ENCODE measurements around the gene SLC4A3. TPM values are rescaled to one million over a fixed set of nuclear protein-coding genes. Genes with fewer than 3 reads are reported as not detected.

SLC4A3 gene
- total and polyA plus RNA-seq, 2 donors (not counting 3 experiments of a cell fraction or from before 2014, with no cell fraction given) = 0.29 to 0.35 TPM

DNA sequence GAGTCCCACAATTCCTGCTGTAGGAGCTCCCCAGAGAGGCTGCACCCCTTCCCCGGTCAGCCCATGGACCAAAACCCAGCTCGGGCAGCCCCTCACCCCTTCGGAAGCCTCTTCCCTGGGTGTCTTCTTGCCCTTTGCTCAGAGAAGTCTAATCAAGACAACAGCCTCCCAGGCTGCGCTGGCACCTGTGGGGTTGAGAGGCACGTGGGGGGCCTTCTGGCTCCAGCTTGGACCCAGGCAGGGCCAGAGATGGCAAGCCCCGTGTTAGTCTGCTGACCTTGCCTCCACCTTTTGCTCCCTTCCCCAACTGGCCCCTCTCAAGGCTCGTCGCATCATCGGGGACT is 10.4 kb downstream of the SLC4A3 start:
- no peak for FAIRE-seq
- TF ChIP-seq, protein P1, sequence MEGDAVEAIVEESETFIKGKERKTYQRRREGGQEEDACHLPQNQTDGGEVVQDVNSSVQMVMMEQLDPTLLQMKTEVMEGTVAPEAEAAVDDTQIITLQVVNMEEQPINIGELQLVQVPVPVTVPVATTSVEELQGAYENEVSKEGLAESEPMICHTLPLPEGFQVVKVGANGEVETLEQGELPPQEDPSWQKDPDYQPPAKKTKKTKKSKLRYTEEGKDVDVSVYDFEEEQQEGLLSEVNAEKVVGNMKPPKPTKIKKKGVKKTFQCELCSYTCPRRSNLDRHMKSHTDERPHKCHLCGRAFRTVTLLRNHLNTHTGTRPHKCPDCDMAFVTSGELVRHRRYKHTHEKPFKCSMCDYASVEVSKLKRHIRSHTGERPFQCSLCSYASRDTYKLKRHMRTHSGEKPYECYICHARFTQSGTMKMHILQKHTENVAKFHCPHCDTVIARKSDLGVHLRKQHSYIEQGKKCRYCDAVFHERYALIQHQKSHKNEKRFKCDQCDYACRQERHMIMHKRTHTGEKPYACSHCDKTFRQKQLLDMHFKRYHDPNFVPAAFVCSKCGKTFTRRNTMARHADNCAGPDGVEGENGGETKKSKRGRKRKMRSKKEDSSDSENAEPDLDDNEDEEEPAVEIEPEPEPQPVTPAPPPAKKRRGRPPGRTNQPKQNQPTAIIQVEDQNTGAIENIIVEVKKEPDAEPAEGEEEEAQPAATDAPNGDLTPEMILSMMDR (IDR thresholded peaks at IDR 0.05; ENCODE audit: extremely low read depth in 1 of 2, insufficient read depth in 1 of 2, low read depth in 1 of 2, low read length in 2 of 2) = no peak
- TF ChIP-seq POLR2A (IDR thresholded peaks at IDR 0.05; ENCODE audit: low read depth, low read length) (no peak), GATA2 (IDR thresholded peaks at IDR 0.05; ENCODE audit: insufficient read depth, insufficient read length, low read depth, low read length) (no peak), POLR2AphosphoS5 (IDR thresholded peaks at IDR 0.05; ENCODE audit: insufficient read depth, low read depth, low read length) (no peak), EZH2 (IDR thresholded peaks at IDR 0.05; ENCODE audit: borderline replicate concordance, low read depth, low read length, severe bottlenecking) (no peak), FOS (IDR thresholded peaks at IDR 0.05; ENCODE audit: borderline replicate concordance, insufficient read depth, low read length) (no peak), MYC (IDR thresholded peaks at IDR 0.05; ENCODE audit: low read depth, low read length) (no peak), JUN (IDR thresholded peaks at IDR 0.05; ENCODE audit: borderline replicate concordance, insufficient read depth, insufficient read length, low read depth) (no peak)
- TF ChIP-seq, protein P2, sequence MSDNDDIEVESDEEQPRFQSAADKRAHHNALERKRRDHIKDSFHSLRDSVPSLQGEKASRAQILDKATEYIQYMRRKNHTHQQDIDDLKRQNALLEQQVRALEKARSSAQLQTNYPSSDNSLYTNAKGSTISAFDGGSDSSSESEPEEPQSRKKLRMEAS (IDR thresholded peaks at IDR 0.05; ENCODE audit: insufficient read depth, insufficient read length) = no peak
- Histone ChIP-seq H3K27me3 (ENCODE audit: control insufficient read depth in 2 of 2, insufficient read depth in 2 of 2, low read length in 2 of 2) (peaks cover 0 to 2% of the 10 kb centered on the region in 2 experiments), H2AFZ (ENCODE audit: low read depth, low read length) (no peak overlapping the region), H3K36me3 (ENCODE audit: control insufficient read depth in 2 of 2, extremely low read depth in 1 of 2, insufficient read depth in 2 of 2, low read length in 2 of 2) (no peaks in the 10 kb centered on the region), H3K4me2 (ENCODE audit: insufficient read depth, low read length) (no peak overlapping the region), H3K27ac (ENCODE audit: insufficient read depth, low read depth, low read length) (no peak overlapping the region), H3K9me1 (replicated peaks; ENCODE audit: control insufficient read depth, extremely low read depth, insufficient read depth, low read length) (no peaks in the 10 kb centered on the region), H4K20me1 (replicated peaks; ENCODE audit: control insufficient read depth, extremely low read depth, insufficient read depth, low read length) (no peaks in the 10 kb centered on the region), H3K9ac (replicated peaks; ENCODE audit: extremely low read depth, insufficient read depth, low read length) (no peak overlapping the region), H3K4me1 (ENCODE audit: control insufficient read depth, extremely low read depth, insufficient read depth, low read length) (no peaks in the 10 kb centered on the region), H3K4me3 (replicated peaks in 1 of 3; ENCODE audit: insufficient read depth in 1 of 3, low read depth in 1 of 3, low read length in 3 of 3) (no peak overlapping the region), H3K79me2 (ENCODE audit: control insufficient read depth, insufficient read depth, low read length) (no peaks in the 10 kb centered on the region), H3K9me3 (replicated peaks; ENCODE audit: control insufficient read depth, insufficient read depth, low read length) (no peaks in the 10 kb centered on the region)
- dilution Hi-C loops (cut with MboI; ENCODE audit: extremely low pct_ligation_motif_present, low sequenced_read_pairs) (no loop called here), intact Hi-C loops (cut with micrococcal nuclease) (no loop called here)
- no TSS peak for BruUV-seq (replicated peaks)
- POLR2A ChIA-PET = no interaction called here
- no peak for DNase-seq (ENCODE audit: low read depth, low spot score)
- CTCF ChIA-PET = interaction anchor here (1.3 kb wide), 1 partner anchor 97 kb away, joined by 3 read pairs; no protein-coding TSS in a partner anchor
